Naive thymus-derived CD8-positive, alpha-beta T cell (primary cell): ENCODE data around the gene IZUMO3. TPM values are rescaled to one million over a fixed set of nuclear protein-coding genes. Genes with fewer than 3 reads are reported as not detected.

Source experiments
- ATAC-seq, 2 donors: fragments of 150-1000 bp; cut with Tn5 transposase in 1 of 2; sonication (Bioruptor Pico), chemical (Tn5 transposase) in 1 of 2; 1 replicate in 1 of 2; 2 replicates in 1 of 2; pipeline ENCODE4 v1.10.0; 2021; ENCODE audit warnings: mild to moderate bottlenecking in 2 of 2, moderate library complexity in 2 of 2
- POLR2A ChIA-PET: fragments of 350-600 bp; sonication (Branson Sonifier 250); formaldehyde crosslinking; loops from one replicate; lab custom pipeline; 2021; ENCODE audit warnings: antibody characterized with exemption; lab: Charles Lee
- DNase-seq, 10 donors: peaks; one replicate each; pipeline versions ENCODE4 v3.0.0 to v3.0.0-alpha.2; 2020 to 2022
- H3K27ac Mint-ChIP-seq, 10 donors: one replicate each; pipeline ENCODE4 v1.8.0; 2020 to 2022; ENCODE audit warnings: mild to moderate bottlenecking in 10 of 10, mixed read lengths in 10 of 10, moderate library complexity in 4 of 10, inconsistent platforms in 1 of 10
- H3K27me3 Mint-ChIP-seq, 5 donors: one replicate each; pipeline ENCODE4 v1.8.0; 2021 to 2022; ENCODE audit warnings: mixed read lengths in 5 of 5
- H3K36me3 Mint-ChIP-seq, 3 donors: one replicate each; pipeline ENCODE4 v1.8.0; 2020 to 2022; ENCODE audit warnings: mixed read lengths in 3 of 3, mild to moderate bottlenecking in 2 of 3, inconsistent platforms in 1 of 3
- H3K4me1 Mint-ChIP-seq, 4 donors: one replicate each; pipeline ENCODE4 v1.8.0; 2021 to 2022; ENCODE audit warnings: mixed read lengths in 4 of 4
- H3K4me3 Mint-ChIP-seq, 10 donors: one replicate each; pipeline ENCODE4 v1.8.0; 2020 to 2022; ENCODE audit warnings: mild to moderate bottlenecking in 10 of 10, mixed read lengths in 10 of 10, moderate library complexity in 6 of 10, inconsistent platforms in 1 of 10
- H3K9me3 Mint-ChIP-seq, 9 donors: one replicate each; pipeline ENCODE4 v1.8.0; 2020 to 2022; ENCODE audit warnings: mixed read lengths in 9 of 9, mild to moderate bottlenecking in 3 of 9, inconsistent platforms in 1 of 9, moderate library complexity in 1 of 9
- polyA plus RNA-seq, 3 donors: library from polyadenylated mRNA; unstranded; fragments of 300-500 nt; fragmentation: Illumina TruSeq; gene quantifications; one replicate each; pipeline ENCODE4 v1.2.3, GENCODE V29; 2021
- total RNA-seq, 8 experiments: library from RNA in 2 of 8; stranded (reverse) in 2 of 8; gene quantifications; one replicate each; pipeline ENCODE4 v1.2.3 and lab custom pipeline; 2021 to 2026

IZUMO3 gene
- total and polyA plus RNA-seq, 5 experiments from 2014 or later, result not detected

- Mint-ChIP-seq H3K4me1 (no peaks in the 10 kb centered on the region), H3K27ac (no peak overlapping the region), H3K9me3 (peaks cover 0 to 31% (median 15%) of the 10 kb centered on the region in 9 donors), H3K4me3 (no peak overlapping the region), H3K27me3 (no peaks in the 10 kb centered on the region), H3K36me3 (peaks cover 0 to 4% (median 0%) of the 10 kb centered on the region in 3 donors)
- DNase-seq, result no peak
- POLR2A ChIA-PET, result no interaction called here
- ATAC-seq, result no peak
Observed at GRCh38 chr9:24516463-24516862, 29.2 kb downstream of the IZUMO3 start.

- Mint-ChIP-seq H3K4me1 (no peaks in the 10 kb centered on the region), H3K9me3 (peaks cover 5 to 47% (median 23%) of the 10 kb centered on the region in 9 donors), H3K27me3 (no peaks in the 10 kb centered on the region), H3K4me3 (no peak overlapping the region), H3K36me3 (peaks cover 0 to 10% (median 0%) of the 10 kb centered on the region in 3 donors), H3K27ac (no peak overlapping the region)
- DNase-seq (no peak), ATAC-seq (no peak)
- POLR2A ChIA-PET, result no interaction called here
Observed at GRCh38 chr9:24509850-24510249, 35.8 kb downstream of the IZUMO3 start.

- H3K9me3 Mint-ChIP-seq, result peaks cover 4 to 38% (median 12%) of the 10 kb centered on the region in 9 donors
- H3K4me3 Mint-ChIP-seq, result no peak overlapping the region
- H3K27me3 Mint-ChIP-seq, result no peaks in the 10 kb centered on the region
- no peak for ATAC-seq
- H3K27ac Mint-ChIP-seq, result no peak overlapping the region
- DNase-seq, result no peak
- H3K36me3 Mint-ChIP-seq, result peaks cover 0 to 4% (median 0%) of the 10 kb centered on the region in 3 donors
- POLR2A ChIA-PET, result no interaction called here
- H3K4me1 Mint-ChIP-seq, result no peaks in the 10 kb centered on the region
Observed at GRCh38 chr9:24504521-24504920, 41.2 kb downstream of the IZUMO3 start.

DNA sequence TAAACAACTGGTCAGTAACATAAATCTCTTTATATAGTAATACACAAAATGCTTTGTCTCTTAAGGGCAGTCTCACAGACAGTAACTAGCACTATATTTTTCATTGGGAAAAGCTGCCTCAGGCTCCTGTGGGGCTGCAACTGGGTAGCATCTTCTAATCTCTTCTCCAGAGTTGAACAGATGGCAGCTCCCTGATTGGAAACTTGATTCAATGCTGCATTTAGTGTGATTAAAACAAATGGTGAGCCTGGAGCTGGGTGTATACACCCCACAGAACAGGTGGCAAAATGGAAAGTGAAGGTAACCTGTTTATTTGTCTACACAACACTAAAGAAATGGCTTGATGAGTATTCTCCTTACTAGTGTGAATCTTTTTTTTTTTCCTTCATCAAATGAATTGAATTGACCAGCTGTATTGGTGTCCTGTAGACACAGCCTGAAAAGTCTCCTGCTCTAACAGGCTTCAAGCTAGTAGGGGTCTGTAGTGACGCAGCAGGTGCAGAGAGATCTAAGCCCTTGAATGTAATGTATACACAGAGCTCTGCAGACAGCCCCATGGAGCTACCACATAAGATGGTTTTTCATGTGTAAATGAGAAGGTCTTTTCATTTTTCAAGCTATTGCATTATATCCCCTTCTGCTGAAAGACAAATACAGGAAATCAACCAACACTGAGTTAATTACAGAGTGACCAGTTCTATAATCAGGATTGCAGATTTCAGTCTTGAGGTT, 43.3 kb downstream of the IZUMO3 start:
- H3K36me3 Mint-ChIP-seq, result peaks cover 0 to 8% (median 0%) of the 10 kb centered on the region in 3 donors
- no peaks in the 10 kb centered on the region for H3K27me3 Mint-ChIP-seq
- no peak overlapping the region for H3K4me3 Mint-ChIP-seq
- DNase-seq (no peak), ATAC-seq (no peak)
- POLR2A ChIA-PET, result no interaction called here
- H3K9me3 Mint-ChIP-seq, result peaks cover 6 to 44% (median 16%) of the 10 kb centered on the region in 9 donors
- no peak overlapping the region for H3K27ac Mint-ChIP-seq
- no peaks in the 10 kb centered on the region for H3K4me1 Mint-ChIP-seq

- Mint-ChIP-seq H3K27me3 (no peaks in the 10 kb centered on the region), H3K36me3 (peaks cover 0 to 8% (median 0%) of the 10 kb centered on the region in 3 donors), H3K27ac (no peak overlapping the region), H3K4me3 (no peak overlapping the region), H3K9me3 (peaks cover 6 to 50% (median 15%) of the 10 kb centered on the region in 9 donors), H3K4me1 (no peaks in the 10 kb centered on the region)
- DNase-seq (no peak), ATAC-seq (no peak)
- POLR2A ChIA-PET, result no interaction called here
Observed at GRCh38 chr9:24500761-24501160, 44.9 kb downstream of the IZUMO3 start.

- H3K27me3 Mint-ChIP-seq, result no peaks in the 10 kb centered on the region
- no peak overlapping the region for H3K4me3 Mint-ChIP-seq
- peaks cover 0 to 8% (median 0%) of the 10 kb centered on the region in 3 donors for H3K36me3 Mint-ChIP-seq
- no peaks in the 10 kb centered on the region for H3K4me1 Mint-ChIP-seq
- no peak for DNase-seq
- H3K9me3 Mint-ChIP-seq, result peaks cover 2 to 57% (median 15%) of the 10 kb centered on the region in 9 donors
- POLR2A ChIA-PET, result no interaction called here
- no peak overlapping the region for H3K27ac Mint-ChIP-seq
- ATAC-seq, result no peak
Observed at GRCh38 chr9:24498632-24499031, 47.1 kb downstream of the IZUMO3 start.

DNA sequence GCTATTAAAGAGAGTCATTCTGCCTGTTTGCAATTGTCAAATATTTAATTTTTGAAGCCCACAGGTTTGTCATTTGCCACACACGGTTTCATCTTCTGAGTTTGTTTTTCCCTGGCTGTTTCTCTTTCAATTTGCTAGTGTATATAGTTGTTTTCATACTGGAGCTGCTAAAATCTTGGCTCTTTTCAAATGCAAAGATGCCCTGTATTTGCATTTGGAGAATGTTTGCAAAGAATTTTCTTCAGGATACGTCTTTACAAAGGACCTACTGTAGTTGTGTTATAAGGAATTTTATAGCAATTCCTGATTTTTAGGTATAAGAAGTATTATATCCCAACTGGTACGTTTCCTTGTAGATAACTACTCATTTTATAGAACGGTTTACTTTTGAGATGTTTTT, 48.0 kb downstream of the IZUMO3 start:
- DNase-seq (no peak), ATAC-seq (no peak)
- Mint-ChIP-seq H3K36me3 (peaks cover 0 to 8% (median 0%) of the 10 kb centered on the region in 3 donors), H3K27ac (no peak overlapping the region), H3K9me3 (peaks cover 3 to 60% (median 19%) of the 10 kb centered on the region in 9 donors), H3K4me1 (no peaks in the 10 kb centered on the region), H3K27me3 (no peaks in the 10 kb centered on the region), H3K4me3 (no peak overlapping the region)
- POLR2A ChIA-PET, result no interaction called here
